ENCODE results near the gene PCYT1B. TPM values are rescaled to one million over a fixed set of nuclear protein-coding genes. Genes with fewer than 3 reads are reported as not detected.
"Not testable (repeated sequence)": the region's sequence is repeated elsewhere in the genome, so short reads cannot be mapped to it uniquely, and the experiment has no call there.

PCYT1B gene
- total RNA-seq, 1 donor from 2014 or later = 0.10 TPM

DNA sequence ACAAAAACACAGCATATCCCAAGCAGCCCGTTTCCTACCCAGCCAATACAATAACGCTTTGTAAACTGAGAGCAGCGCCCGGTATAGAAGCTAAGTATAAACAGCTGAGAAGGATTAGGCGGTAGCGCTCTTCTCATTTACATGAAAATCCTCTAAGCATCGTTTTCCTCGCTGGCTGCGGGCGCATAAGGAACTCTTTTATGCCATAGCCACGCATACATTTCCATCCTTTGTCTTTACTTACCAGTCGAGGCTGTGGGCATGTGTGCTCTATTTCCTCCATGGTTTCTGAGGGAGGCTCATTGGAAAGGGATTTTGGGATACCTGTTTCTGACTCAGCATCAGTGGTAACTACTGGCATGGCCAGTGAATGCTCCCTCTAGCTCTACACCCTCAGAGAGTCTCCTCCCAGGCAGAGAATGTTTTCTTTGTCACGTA is 383 bp downstream of the PCYT1B start:
- DNase-seq (ENCODE audit: low spot score) = no peak

DNA sequence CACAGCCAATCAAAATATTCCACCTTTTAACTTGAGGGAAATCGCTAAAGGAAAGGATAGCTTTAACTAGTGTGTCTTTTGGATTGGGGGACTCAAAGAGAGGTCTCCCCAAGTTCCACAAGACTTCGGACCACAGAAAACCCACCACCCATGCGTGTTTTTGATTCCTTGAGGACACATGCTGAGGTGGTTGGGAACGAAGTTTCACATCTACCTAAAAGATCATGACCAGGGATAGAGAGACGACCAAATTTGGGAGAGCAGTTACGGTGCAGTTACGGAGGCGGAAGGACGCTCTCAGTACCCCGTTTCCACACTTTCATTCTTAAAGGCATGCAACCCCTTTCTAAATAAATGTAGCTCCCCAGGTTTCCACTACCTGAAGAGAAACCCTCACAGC is 1.1 kb downstream of the PCYT1B start:
- DNase-seq (ENCODE audit: low spot score) = no peak

DNA sequence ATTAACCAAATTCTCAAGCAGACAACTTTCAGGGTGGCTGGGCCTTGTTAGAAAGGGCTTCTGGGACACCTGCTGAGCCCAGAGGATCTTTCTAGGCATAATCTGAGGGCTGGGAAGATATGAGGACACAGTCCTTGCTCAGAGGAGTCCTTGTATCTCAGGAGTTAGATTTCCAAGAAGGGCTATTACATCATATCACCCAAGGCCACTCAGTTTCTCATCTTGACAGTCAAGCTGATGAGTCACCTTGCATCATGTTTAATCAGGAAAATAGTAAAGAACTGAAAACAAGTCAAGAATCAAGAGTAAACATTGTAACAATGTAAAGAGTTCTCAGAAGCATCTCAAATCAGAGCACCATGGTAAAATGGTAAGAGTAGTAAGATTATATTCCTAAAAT is 4.0 kb downstream of the PCYT1B start:
- DNase-seq (ENCODE audit: low spot score) = no peak

DNA sequence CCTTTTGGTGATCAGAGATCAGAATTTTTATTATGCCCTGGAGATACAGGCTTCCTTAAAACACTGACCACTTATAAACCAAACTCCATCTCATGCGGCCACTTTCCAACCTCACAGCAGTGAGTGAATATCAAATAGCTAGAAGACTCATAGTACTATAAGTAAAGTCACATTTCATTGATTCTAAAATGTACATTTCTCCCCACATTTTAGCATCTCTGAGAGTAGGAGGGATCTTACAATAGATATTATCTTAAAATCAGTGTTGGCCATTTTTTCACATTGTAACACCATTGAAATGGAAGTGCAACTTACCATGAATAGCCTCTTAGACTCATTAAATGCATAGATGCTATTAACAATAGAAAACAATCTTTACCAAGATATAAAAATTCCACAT is 17.4 kb downstream of the PCYT1B start:
- no peak for DNase-seq (ENCODE audit: low spot score)

DNA sequence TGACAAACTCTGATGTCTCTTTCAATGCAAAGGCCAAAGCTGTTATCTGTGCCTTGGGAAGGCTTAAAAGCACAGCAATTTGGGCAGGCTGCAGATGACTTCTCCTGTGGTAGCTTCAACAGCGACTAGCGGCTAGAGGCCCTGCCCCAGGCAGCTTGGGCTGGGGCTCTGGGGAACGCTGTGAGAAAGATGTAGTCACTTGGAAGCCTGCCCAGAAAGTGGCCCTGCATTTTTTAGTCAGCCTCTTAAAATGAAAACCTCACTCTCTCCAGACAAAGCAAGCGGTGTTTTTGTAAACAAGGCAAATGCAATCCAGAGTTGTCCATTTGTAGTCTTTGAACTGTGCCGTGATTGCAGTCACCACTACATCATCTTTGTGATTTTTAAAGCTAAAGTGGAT is 27.5 kb downstream of the PCYT1B start:
- no peak for DNase-seq (ENCODE audit: low spot score)

DNA sequence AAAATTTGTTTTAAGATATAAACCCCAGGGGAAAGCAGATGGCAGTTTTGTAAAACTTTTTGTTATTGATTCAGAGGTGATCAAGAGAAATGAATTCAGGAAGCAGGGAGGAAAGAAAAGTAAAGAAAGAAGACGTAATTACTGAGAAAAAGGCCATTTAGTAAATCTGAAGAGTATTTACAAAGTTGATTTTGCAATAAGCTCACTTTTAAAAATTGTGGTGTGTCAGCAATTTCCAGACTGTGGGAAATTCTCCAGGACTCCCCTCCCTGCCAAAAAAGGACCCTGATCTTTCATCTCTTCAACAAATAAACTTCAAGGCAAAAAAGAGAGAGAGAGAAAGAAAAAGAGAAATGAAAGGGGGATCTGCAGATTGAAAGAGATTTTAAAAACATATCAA is 36.6 kb downstream of the PCYT1B start:
- DNase-seq (ENCODE audit: low spot score) = no peak

DNA sequence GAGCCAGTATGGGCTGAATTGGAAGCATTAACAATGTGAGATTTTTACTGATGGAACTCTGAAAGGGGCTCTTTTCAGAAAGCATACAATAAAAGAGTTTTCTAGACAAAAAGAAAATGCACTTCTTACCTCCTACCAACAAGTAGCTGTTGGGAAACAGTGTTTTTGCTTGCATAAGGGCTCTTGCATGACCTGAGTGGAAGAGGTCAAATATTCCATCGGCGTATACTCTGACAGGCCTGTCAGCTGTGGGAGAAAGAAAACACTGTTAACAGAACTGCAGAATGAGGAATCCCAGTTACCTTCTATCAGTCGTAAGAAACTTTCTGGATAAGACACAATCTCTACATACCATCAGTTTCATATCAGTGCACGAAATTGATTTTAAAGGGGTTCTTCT is 39.5 kb downstream of the PCYT1B start:
- no peak for DNase-seq (ENCODE audit: low spot score)

DNA sequence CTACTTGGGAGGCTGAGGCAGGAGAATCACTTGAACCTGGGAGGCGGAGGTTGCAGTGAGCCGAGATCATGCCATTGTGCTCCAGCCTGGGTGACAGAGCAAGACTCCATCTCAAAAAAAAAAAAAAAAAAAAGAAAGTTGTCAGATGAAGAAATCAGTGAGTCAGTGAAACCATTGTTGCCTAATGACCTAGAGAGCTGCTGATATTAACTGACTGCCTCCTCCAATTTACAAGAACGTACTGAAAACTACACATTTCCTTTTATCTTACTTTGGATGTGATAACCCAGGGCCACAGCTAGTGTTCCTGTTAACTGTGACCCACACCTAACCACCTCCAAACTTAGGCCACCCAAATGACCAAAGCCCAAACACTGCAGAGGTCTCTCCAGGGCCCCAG is 41.2 kb downstream of the PCYT1B start:
- not testable (repeated sequence) for DNase-seq (ENCODE audit: low spot score)

DNA sequence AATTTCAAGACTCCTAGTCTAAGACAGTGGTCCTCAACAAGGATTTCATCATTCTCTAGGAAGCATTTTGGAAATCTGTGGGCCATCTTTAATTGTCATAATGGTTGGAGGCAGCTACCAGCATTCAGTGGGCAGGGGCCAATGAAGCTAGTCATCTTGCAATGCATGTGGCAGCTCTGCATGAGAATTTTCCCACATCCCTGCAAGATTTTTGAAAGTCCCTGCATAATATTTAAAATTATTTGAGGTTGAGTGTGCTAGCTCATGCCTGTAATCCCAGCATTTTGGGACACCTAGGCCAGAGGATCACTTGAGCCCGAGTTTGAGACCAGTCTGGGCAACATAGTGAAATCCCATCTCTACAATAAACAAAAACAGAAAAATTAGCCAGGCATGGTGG is 44.0 kb downstream of the PCYT1B start:
- DNase-seq (ENCODE audit: low spot score) = no peak

DNA sequence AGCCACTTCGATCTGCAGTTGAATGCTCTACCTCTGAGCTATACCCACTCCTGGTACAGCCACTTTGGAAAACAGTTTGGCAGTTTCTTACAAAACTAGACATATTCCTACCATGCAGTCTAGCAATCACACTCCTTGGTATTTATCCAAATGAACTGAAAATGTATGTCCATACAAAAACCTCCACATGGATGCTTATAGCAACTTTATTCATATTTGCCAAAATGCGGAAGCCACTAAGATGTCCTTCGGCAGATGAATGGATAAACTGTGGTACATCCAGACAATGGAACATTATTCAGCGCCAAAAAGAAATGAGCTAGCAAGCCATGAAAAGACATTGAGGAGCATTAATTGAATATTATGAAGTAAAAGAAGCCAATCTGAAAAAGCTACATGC is 45.3 kb downstream of the PCYT1B start:
- no peak for DNase-seq (ENCODE audit: low spot score)

DNA sequence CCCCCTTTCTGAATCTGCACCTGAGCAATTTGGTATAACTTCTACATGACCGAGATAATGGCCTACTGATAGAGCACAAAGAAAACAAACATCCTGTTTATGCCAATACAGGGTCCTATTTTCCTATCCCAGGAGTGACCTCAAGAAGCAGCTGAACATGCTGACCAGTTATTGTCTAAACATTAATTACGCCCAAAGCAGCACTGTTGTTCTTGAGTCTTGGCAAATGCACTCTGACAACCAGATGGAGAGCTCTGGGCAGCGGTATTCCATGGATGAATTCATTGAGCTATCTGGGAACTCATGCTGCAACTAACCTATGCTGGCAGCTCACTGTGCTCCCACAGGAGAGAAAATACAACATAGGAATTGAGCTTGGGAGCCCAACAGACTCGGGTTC is 52.6 kb downstream of the PCYT1B start:
- no peak for DNase-seq (ENCODE audit: low spot score)

DNA sequence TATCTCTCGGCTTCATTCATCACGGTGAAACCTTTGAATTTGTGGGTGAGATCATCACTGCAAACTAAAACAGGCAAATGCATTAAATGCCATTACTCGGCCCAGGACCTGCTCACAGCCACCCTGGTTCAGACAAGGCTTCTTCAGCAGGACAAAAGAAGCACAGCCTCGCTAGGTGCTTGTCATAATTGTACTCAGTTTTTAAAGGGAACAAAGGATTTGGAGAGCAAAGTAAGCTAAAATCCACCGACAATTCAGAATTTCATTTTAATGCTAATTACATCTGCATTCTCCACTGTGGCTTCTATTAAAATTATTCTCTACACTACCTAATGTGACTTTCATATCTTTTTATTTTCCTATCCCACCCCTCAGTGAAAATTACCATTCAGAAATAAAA is 57.0 kb downstream of the PCYT1B start:
- DNase-seq (ENCODE audit: low spot score) = no peak

DNA sequence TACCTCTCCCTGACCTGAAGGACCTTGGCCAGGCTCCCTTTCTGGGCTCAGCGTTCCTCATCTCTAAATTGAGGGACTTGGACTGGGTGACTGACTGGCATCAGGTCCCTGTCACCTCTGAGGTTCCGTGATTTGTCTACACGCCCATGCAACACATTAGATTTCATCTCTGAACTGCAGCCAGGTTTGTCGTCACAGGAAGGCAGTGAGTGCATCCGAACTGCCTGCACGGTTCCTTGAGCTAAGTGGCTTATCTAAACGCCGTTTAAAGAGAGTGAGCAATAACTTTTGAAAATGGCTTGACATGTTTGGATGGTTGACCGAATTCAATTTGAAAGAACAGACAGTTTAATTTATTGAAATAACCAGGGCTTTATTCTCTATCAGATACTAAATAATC is 70.1 kb downstream of the PCYT1B start:
- DNase-seq (ENCODE audit: low spot score) = no peak

DNA sequence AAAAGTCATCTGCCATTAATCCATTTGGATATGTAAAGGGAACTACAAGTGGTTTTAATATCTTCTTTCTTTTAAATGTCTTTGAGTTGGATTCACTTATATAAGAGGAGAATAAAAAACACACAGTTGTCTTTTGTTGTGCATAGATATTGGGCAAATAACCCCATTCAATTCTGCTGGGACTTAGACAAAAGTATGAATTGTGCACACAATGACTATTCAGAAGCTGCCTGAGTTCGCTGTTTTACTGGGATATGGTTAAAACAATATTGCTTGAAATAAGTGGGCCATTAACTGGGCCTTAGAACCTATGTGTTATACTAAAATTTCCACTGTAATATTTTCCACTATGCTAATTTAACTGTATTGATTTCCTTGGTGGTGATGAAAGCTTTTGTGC is 71.7 kb downstream of the PCYT1B start:
- DNase-seq (ENCODE audit: low spot score) = no peak

DNA sequence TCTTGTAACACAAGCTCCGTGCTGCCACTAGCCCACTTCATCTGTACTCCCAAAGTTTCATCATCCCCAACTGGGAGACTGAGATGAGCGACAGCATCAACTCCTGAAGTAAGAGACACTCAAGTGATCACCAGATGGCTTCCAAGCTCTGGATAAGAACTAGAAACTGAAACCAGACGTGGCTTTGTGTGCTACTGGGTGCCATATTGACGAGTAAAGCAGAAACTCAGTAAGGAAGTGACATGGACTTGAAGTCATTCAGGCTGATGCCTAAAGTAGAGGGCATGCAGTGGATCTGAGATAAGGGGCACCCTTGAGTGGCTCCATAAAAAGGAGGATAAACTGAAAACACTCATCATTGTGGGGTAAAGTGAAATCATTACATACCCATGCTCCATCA is 72.4 kb downstream of the PCYT1B start:
- no peak for DNase-seq (ENCODE audit: low spot score)

DNA sequence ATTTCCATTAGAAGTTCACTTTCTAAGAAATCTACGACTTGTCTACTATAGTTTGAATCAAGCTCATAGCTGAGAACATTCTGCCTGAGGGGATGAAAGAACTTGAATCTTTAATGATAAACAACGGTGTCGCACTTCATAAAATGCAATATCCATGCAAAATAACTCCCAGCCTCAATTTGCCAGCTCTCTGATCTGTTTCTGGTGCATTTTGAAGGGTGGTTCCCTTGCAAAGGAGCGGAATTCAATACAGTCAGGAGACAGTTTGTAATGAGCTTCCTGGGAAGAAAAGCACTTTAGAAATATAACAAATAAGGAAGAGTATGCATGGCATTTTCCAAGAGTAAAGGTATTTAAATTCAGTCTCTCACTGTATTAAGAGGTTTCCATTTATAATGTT is 80.0 kb downstream of the PCYT1B start:
- no peak for DNase-seq (ENCODE audit: low spot score)

DNA sequence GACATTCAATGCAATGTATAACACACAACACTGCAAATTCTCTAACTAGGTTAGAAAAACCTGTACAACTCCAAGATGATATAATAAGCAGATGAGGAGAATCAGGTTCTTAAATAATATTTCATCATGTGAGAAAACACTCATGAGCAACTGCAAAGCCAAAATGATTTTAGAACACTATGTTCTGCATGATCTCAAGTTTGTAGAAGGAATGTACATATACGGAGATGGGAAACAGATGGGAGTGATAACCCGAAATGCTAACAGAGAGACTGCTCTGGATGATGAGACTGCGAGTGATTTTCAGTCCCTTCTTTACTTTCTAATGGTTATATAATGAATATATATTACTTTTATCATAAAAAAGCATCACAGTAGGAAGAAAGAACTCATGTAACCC is 80.9 kb downstream of the PCYT1B start:
- DNase-seq (ENCODE audit: low spot score) = no peak

DNA sequence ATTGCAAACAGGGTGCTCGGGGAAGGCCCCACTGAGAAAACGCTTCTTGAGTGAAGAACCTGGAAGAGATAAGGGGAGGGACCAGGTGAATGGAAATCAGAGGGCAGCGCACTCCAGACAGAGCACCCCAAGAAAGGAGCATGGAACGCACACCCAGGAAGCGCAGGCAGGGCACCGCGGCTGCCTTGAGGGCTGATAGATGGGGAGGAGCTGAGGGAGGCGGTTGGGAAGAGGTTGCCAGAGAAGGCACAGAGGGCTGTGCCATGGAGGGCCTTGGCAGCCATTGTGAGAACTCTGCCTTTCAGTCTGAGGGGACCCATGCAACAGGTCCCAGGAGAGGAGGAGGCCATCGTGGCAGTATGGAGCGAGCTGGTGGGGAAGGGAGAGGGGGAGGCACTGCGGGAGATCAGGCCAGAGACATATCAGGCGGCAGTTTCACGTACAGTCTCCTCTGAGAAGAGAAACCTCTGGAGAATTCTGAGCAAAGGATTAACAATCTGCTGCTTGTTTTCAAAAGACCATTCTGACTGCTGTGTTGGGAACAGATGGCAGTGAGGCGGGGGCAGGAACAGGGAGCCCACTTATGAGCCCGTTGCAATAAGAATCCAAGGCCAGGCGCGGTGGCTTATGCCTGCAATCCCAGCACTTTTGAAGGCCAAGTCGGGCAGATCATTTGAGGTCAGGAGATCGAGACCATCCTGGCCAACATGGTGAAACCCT is 83.7 kb downstream of the PCYT1B start:
- no peak for DNase-seq (ENCODE audit: low spot score)

DNA sequence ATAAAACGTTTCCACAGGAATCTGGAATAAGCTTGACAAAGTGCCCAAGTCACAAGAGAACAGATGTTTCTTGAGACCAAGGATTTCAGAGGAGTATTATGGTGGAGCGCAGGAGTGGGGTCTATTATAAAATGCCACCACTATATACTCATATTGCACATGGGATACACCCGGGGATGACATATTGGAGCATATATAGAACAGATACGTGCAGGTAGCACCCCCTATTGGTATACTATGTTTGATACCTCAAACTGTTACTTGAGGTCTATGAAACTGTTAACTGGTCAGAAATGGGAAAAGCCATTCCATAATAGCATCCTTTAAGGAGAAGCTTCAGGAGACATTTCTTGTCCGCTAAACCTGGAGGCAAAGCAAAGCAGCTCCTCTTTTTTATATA is 86.0 kb downstream of the PCYT1B start:
- DNase-seq (ENCODE audit: low spot score) = no peak

DNA sequence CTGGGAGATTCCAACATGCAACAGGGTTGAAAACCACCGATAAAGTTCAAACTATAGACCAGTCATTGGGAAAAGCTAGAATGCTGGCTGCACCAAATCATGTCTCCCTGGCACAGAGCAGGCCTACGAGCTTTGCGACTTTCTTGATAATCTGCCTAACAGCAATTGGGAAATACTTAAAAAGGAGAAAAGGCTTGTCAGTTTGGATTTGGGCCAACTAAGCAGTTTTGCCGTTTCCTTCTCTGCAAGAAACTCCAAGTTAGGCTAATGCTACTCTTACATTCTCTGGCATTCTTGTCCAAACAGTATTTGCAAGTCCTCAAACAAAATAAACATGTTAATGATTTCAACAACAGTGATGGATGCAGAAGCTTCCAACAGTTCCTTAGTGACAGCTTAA is 94.1 kb downstream of the PCYT1B start:
- no peak for DNase-seq (ENCODE audit: low spot score)

DNA sequence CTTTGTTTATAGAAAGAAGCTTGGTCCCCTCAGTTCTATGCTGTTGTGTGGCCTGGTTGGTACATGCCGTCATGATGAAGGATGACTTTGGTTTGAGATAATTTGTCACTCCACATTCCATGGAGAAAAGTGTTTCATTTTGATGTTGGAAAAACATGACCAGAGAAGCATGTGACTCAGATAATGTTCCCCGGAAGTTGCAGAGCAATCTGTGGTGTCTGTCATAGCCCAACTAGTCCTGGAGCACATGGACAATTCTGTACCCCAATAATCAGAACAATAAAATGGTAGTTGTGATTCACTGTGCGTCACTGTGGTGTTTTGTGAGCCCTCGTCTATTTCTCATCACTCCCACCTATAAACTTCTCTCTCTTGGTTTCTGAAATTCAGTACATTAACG is 97.0 kb downstream of the PCYT1B start:
- no peak for DNase-seq (ENCODE audit: low spot score)

DNA sequence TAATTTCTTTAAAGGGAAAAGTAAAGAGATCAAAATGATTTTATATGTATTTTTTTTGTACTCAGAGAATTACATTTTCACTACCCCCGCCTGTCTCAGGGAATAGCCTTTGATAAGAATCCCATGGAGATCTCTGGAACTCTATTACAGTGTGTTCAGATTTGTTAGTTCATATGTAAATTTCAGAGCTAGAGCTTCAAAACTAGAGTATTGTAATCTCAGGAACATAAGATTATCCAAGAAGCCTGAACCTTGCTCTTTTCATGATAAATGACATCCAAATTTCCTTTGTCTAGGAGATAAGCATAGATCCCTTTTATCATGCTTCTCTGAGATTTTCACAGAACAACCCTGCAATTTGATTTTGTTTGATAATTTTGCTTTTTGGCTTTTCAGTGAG is 99.2 kb downstream of the PCYT1B start:
- DNase-seq (ENCODE audit: low spot score) = no peak

DNA sequence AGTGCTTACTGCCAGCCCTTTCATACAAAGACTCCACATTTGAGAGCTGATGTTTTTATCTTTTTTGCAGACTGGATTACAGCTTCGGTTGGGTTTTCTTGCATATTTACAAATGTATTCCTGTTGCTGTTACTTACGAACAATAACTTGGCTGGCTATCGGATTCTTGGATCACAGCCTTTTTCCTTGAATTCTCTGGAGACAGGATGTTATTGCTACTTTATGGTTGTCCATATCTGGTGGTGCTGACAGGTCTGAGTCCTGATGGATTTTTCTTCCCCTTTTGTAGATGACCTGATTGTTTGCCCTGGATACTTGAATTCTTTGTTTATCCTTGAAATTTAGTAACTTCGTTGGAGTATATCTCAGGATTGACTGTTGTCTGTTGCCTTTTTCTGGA is 104.4 kb downstream of the PCYT1B start:
- DNase-seq (ENCODE audit: low spot score) = no peak

DNA sequence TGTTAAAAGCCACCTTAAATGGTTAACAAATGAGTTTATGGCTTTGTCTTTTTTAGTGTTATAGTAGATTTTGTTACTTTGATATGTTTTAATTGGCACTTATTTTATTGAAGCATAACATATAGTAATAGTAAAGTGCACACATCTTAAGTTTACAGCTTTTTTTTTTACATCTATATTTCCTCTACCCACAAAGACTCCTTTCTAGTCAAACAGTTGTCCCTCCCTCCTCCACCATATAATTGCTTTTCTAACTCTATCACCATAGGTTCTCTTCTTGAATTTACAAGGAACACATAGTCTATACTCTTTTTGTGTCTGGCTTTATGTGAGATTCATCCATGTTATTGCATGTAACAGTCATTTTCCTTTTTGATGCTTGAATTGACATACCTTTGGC is 110.6 kb downstream of the PCYT1B start:
- no peak for DNase-seq (ENCODE audit: low spot score)
